ENCODE measurements around the gene RPS6KB2. TPM values are rescaled to one million over a fixed set of nuclear protein-coding genes. Genes with fewer than 3 reads are reported as not detected.

The RPS6KB2 gene
- total and polyA plus RNA-seq, 7 donors: 27.1 to 70.2 (median 55.9) TPM

DNA sequence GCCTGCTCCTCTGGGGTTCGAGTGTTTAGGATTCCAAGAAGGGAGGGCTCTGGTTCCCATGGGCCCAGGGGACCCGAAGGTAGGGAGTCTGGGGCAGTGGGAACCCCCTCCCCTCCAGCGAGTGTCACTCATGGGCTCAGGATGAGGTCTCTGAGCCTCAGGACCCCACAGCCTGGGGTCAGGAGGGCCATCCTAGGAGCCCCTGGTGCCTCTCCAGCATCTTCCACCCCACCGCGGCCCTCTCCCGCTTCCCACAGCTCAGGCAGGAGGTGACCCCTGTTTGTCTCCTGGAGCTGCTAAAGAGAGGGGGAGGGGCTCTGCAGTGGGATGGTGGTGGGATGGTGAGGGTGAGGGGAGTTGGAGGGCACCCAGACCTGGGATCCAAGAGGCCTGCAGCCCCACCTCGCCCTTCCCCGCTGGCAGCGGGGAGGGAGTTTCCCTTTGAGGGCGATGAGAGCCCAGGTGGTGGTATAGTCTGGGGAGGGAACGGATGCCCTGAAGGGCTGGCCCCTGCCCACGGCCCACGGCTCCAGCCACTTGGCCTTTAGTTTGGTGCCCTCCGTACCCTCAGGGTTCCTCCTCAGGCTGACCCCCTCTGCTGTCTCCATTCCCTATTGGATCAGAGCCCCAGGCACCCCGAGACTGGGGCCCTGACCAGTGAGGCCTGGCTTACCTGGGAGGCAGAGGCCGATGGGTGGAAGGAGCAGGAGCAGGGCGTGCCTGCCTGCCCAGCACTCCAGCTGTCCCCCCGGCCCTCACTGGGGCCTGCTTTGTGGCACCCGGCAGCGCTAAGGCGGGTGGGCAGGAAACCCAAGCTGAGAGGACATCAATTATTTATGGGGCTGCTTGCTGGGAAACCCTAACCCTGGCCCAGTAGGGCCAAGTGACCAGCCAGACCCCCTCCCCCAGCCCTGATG lies 25.8 kb downstream of the RPS6KB2 start:
- no peaks in the 10 kb centered on the region for H3K27me3 ChIP-seq
- no peak for DNase-seq
- intact Hi-C loops (cut with DNase I): no loop called here
- H3K4me1 ChIP-seq: no peaks in the 10 kb centered on the region
- no peaks in the 10 kb centered on the region for H3K36me3 ChIP-seq
- no peak overlapping the region for H3K4me3 ChIP-seq
- no peak for TF ChIP-seq POLR2AphosphoS5 (IDR thresholded peaks at IDR 0.05)
- TF ChIP-seq EP300 (IDR thresholded peaks at IDR 0.05): no peak
- TF ChIP-seq POLR2A (IDR thresholded peaks at IDR 0.05): no peak
- TF ChIP-seq, protein P1, sequence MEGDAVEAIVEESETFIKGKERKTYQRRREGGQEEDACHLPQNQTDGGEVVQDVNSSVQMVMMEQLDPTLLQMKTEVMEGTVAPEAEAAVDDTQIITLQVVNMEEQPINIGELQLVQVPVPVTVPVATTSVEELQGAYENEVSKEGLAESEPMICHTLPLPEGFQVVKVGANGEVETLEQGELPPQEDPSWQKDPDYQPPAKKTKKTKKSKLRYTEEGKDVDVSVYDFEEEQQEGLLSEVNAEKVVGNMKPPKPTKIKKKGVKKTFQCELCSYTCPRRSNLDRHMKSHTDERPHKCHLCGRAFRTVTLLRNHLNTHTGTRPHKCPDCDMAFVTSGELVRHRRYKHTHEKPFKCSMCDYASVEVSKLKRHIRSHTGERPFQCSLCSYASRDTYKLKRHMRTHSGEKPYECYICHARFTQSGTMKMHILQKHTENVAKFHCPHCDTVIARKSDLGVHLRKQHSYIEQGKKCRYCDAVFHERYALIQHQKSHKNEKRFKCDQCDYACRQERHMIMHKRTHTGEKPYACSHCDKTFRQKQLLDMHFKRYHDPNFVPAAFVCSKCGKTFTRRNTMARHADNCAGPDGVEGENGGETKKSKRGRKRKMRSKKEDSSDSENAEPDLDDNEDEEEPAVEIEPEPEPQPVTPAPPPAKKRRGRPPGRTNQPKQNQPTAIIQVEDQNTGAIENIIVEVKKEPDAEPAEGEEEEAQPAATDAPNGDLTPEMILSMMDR (IDR thresholded peaks at IDR 0.05): no peak
- 90 to 92% methylated on average over 21 of the region's 21 CpGs for WGBS, 2 donors
- no peak overlapping the region for H3K27ac ChIP-seq
- no peaks in the 10 kb centered on the region for H3K9me3 ChIP-seq

DNA sequence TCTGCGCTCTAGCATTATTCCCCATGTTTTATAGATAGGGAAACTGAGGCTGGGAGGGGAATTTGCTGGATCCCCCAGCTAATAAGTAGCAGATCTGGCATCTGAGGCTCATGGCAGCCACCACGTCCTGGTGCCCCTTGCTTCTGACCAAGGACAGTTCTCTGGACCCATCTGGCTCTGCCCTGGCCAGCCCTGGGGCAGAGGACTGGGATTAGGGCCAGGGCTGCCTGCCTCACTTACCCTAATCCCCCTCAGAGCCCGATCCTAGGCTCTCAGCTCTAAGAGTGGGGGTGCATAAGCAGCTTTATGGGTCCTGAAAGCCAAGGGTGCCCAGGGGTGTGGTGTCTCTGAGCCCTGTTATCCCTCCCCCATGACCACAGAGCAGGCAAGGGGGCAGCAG lies 26.8 kb downstream of the RPS6KB2 start, which contains the start of gene CABP4:
Gene CABP4 (plus strand): TSS at position 301 of the 400 bp plus-strand sequence. CDS start 70 bp downstream, at position 371.
- intact Hi-C loops (cut with DNase I): no loop called here
- Histone ChIP-seq H3K4me3 (no peak within 1 kb of the TSS), H3K9me3 (no peaks in the 10 kb centered on the region), H3K4me1 (no peaks in the 10 kb centered on the region), H3K27me3 (no peaks in the 10 kb centered on the region), H3K36me3 (no peaks in the 10 kb centered on the region), H3K27ac (no peak within 1 kb of the TSS)
- TF ChIP-seq, protein P1 (IDR thresholded peaks at IDR 0.05): no peak
- TF ChIP-seq EP300 (IDR thresholded peaks at IDR 0.05): no peak
- no peak for TF ChIP-seq POLR2AphosphoS5 (IDR thresholded peaks at IDR 0.05)
- TF ChIP-seq POLR2A (IDR thresholded peaks at IDR 0.05): no peak
- WGBS, 2 donors: 90 to 95% methylated on average over 3 of the region's 3 CpGs
- DNase-seq: no peak

DNA sequence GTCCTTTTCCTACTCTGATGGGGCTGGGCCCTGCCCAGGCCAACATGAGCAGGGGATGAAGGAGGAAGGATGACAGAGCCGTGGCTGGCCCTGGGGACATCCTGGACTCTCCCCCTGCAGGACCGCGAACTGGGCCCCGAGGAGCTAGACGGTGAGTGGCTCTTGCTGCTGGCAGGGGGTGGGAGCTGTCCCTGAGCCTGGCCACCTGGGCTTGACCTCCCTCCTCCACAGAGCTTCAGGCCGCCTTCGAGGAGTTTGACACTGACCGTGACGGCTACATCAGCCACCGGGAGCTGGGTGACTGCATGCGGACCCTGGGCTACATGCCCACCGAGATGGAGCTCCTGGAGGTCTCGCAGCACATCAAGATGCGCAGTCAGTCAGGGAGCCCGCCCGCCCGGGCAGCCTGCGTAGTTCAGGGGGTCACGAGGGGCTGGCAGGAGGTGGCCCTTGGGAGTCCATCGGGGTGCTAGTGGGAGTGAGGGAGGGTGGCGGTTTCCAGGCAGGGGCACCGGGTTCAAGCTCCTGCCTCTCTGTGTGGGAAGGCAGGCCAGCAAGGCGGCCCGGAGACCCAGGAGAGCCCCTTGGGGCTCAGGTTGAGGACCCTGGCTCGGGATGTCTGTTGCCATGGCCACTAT lies 27.9 kb downstream of the RPS6KB2 start:
- TF ChIP-seq POLR2AphosphoS5 (IDR thresholded peaks at IDR 0.05) (no peak), POLR2A (IDR thresholded peaks at IDR 0.05) (no peak), EP300 (IDR thresholded peaks at IDR 0.05) (no peak)
- TF ChIP-seq, protein P1 (IDR thresholded peaks at IDR 0.05): no peak
- DNase-seq: peak; percentile 65
- Histone ChIP-seq H3K27me3 (no peaks in the 10 kb centered on the region), H3K9me3 (no peaks in the 10 kb centered on the region), H3K4me1 (no peaks in the 10 kb centered on the region), H3K4me3 (no peak overlapping the region), H3K27ac (no peak overlapping the region), H3K36me3 (no peaks in the 10 kb centered on the region)
- WGBS, 2 donors: 87 to 88% methylated on average over 25 of the region's 25 CpGs
- intact Hi-C loops (cut with DNase I): no loop called here

DNA sequence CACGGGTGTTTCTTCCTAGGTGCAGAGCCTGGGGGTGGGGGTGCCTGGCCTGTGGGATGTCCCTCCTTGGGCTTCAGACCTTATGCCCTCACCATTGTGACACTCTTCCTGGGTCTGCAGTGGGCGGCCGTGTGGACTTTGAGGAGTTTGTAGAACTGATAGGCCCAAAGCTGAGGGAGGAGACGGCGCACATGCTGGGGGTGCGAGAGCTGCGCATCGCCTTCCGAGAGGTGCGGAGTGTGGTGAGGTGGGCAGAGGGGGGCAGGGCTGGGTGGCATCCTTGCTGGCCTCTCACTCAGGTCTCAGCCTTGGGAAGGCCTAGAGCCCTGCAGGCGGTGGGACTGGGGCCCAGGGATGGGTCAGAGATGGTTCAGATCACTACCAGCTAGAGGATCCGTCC lies 29.2 kb downstream of the RPS6KB2 start:
- intact Hi-C loops (cut with DNase I): no loop called here
- no peak overlapping the region for H3K27ac ChIP-seq
- DNase-seq: peak; percentile 59
- H3K9me3 ChIP-seq: no peaks in the 10 kb centered on the region
- no peaks in the 10 kb centered on the region for H3K36me3 ChIP-seq
- no peak overlapping the region for H3K4me3 ChIP-seq
- 94 to 95% methylated on average over 12 of the region's 12 CpGs for WGBS, 2 donors
- no peaks in the 10 kb centered on the region for H3K27me3 ChIP-seq
- no peaks in the 10 kb centered on the region for H3K4me1 ChIP-seq
- TF ChIP-seq, protein P1 (IDR thresholded peaks at IDR 0.05): no peak
- no peak for TF ChIP-seq POLR2A (IDR thresholded peaks at IDR 0.05)
